ENCODE results near the gene NOTUM. TPM values are rescaled to one million over a fixed set of nuclear protein-coding genes. Genes with fewer than 3 reads are reported as not detected.

The NOTUM gene
- total RNA-seq, 2 experiments from 2014 or later = 0.88 to 4.4 TPM

GRCh38 chr17:81948635-81949378 lies 12.2 kb downstream of the NOTUM start:
- intact Hi-C loops (cut with micrococcal nuclease; ENCODE audit: unreplicated experiment) = no loop called here
- Histone ChIP-seq H2AFZ (ENCODE audit: low read length) (no peak overlapping the region), H3K4me3 (ENCODE audit: low read depth, low read length, poor library complexity, severe bottlenecking) (no peak overlapping the region), H3K4me1 (ENCODE audit: insufficient read depth, low read length, poor library complexity, severe bottlenecking) (peaks cover 12% of the 10 kb centered on the region), H3K27ac (ENCODE audit: low read depth, low read length, poor library complexity, severe bottlenecking) (no peak overlapping the region), H3K9me2 (ENCODE audit: insufficient read depth, low read length) (no peaks in the 10 kb centered on the region), H3K36me3 (ENCODE audit: insufficient read depth, low read length) (no peaks in the 10 kb centered on the region), H3K4me2 (ENCODE audit: low read length) (no peak overlapping the region), H4K20me1 (ENCODE audit: insufficient read depth, low read length) (no peaks in the 10 kb centered on the region), H3K9me3 (ENCODE audit: low read length) (no peaks in the 10 kb centered on the region), H3K79me2 (ENCODE audit: insufficient read depth, low read depth, low read length) (no peaks in the 10 kb centered on the region)
- TF ChIP-seq EZH2phosphoT487 (IDR thresholded peaks at IDR 0.05; ENCODE audit: borderline replicate concordance, low read depth, low read length) = no peak
- TF ChIP-seq, protein P1, sequence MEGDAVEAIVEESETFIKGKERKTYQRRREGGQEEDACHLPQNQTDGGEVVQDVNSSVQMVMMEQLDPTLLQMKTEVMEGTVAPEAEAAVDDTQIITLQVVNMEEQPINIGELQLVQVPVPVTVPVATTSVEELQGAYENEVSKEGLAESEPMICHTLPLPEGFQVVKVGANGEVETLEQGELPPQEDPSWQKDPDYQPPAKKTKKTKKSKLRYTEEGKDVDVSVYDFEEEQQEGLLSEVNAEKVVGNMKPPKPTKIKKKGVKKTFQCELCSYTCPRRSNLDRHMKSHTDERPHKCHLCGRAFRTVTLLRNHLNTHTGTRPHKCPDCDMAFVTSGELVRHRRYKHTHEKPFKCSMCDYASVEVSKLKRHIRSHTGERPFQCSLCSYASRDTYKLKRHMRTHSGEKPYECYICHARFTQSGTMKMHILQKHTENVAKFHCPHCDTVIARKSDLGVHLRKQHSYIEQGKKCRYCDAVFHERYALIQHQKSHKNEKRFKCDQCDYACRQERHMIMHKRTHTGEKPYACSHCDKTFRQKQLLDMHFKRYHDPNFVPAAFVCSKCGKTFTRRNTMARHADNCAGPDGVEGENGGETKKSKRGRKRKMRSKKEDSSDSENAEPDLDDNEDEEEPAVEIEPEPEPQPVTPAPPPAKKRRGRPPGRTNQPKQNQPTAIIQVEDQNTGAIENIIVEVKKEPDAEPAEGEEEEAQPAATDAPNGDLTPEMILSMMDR (conservative IDR thresholded peaks at IDR 0.05; ENCODE audit: low read length) = no peak
- no TSS peak for BruUV-seq (replicated peaks)
- CTCF ChIA-PET (ENCODE audit: unreplicated experiment) = no interaction called here
- DNase-seq (ENCODE audit: low spot score) = no peak
- POLR2A ChIA-PET = interaction anchor here (0.9 kb wide), 1 partner anchor 54 kb away, joined by 3 read pairs; no protein-coding TSS in a partner anchor

DNA sequence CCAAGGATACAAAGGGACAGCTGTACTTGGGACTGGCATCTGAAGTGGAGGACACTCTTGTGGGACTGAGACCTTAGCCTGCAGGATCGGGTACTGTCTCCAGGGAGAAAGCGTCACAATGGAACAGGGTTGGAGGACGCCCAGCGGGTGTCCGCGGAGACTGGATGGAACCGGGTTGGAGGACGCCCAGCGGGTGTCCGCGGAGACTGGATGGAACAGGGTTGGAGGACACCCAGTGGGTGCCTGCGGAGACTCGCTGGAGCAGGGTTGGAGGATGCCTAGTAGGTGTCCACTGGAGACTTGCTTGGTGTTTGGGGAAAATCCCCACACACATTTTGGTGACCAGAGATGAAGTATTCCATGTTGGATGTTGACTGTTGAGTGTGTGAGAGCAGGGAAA lies 13.8 kb downstream of the NOTUM start, which contains the start of gene MYADML2:
Gene MYADML2 (minus strand): TSS at position 45 of the 400 bp plus-strand sequence. CDS start 5,492 bp downstream, outside the sequence.
- Histone ChIP-seq H3K9me3 (ENCODE audit: low read length) (no peaks in the 10 kb centered on the region), H3K9me2 (ENCODE audit: insufficient read depth, low read length) (no peaks in the 10 kb centered on the region), H2AFZ (ENCODE audit: low read length) (no peak within 1 kb of the TSS), H3K27ac (ENCODE audit: low read depth, low read length, poor library complexity, severe bottlenecking) (no peak within 1 kb of the TSS), H3K4me1 (ENCODE audit: insufficient read depth, low read length, poor library complexity, severe bottlenecking) (peaks cover 15% of the 10 kb centered on the region), H4K20me1 (ENCODE audit: insufficient read depth, low read length) (no peaks in the 10 kb centered on the region), H3K4me3 (ENCODE audit: low read depth, low read length, poor library complexity, severe bottlenecking) (no peak within 1 kb of the TSS), H3K4me2 (ENCODE audit: low read length) (no peak within 1 kb of the TSS), H3K79me2 (ENCODE audit: insufficient read depth, low read depth, low read length) (no peaks in the 10 kb centered on the region), H3K36me3 (ENCODE audit: insufficient read depth, low read length) (no peaks in the 10 kb centered on the region)
- TF ChIP-seq, protein P1 (conservative IDR thresholded peaks at IDR 0.05; ENCODE audit: low read length) = no peak
- no peak for TF ChIP-seq EZH2phosphoT487 (IDR thresholded peaks at IDR 0.05; ENCODE audit: borderline replicate concordance, low read depth, low read length)
- intact Hi-C loops (cut with micrococcal nuclease; ENCODE audit: unreplicated experiment) = no loop called here
- ChIA-PET CTCF (ENCODE audit: unreplicated experiment) (no interaction called here), POLR2A (no interaction called here)
- BruUV-seq (replicated peaks) = no TSS peak
- DNase-seq (ENCODE audit: low spot score) = no peak

DNA sequence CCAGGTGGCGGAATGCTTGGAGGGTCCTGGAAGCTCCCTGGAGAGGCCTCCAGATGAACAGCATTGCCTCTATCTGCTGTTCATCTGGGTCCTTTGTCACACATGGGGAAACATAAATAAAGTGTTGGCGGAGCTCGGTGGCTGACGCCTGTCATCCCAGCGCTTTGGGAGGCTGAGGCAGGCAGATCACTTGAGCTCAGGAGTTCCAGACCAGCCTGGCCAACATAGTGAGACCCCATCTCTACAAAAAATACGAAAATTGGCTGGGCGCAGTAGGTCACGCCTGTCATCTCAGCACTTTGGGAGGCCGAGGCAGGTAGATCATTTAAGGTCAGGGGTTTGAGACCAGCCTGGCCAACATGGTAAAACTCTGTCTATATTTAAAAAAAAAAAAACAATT lies 16.1 kb downstream of the NOTUM start:
- intact Hi-C loops (cut with micrococcal nuclease; ENCODE audit: unreplicated experiment) = no loop called here
- H4K20me1 ChIP-seq (ENCODE audit: insufficient read depth, low read length) = no peaks in the 10 kb centered on the region
- H2AFZ ChIP-seq (ENCODE audit: low read length) = no peak overlapping the region
- H3K4me3 ChIP-seq (ENCODE audit: low read depth, low read length, poor library complexity, severe bottlenecking) = no peak overlapping the region
- H3K79me2 ChIP-seq (ENCODE audit: insufficient read depth, low read depth, low read length) = no peaks in the 10 kb centered on the region
- no peak overlapping the region for H3K27ac ChIP-seq (ENCODE audit: low read depth, low read length, poor library complexity, severe bottlenecking)
- ChIA-PET POLR2A (interaction anchor here (1.1 kb wide), 1 partner anchor 68 kb away, joined by 3 read pairs; no protein-coding TSS in a partner anchor), CTCF (ENCODE audit: unreplicated experiment) (no interaction called here)
- H3K9me2 ChIP-seq (ENCODE audit: insufficient read depth, low read length) = no peaks in the 10 kb centered on the region
- no peak overlapping the region for H3K4me2 ChIP-seq (ENCODE audit: low read length)
- peaks cover 23% of the 10 kb centered on the region for H3K4me1 ChIP-seq (ENCODE audit: insufficient read depth, low read length, poor library complexity, severe bottlenecking)
- no TSS peak for BruUV-seq (replicated peaks)
- no peaks in the 10 kb centered on the region for H3K36me3 ChIP-seq (ENCODE audit: insufficient read depth, low read length)
- TF ChIP-seq, protein P1 (conservative IDR thresholded peaks at IDR 0.05; ENCODE audit: low read length) = no peak
- TF ChIP-seq EZH2phosphoT487 (IDR thresholded peaks at IDR 0.05; ENCODE audit: borderline replicate concordance, low read depth, low read length) = no peak
- DNase-seq (ENCODE audit: low spot score) = no peak
- H3K9me3 ChIP-seq (ENCODE audit: low read length) = no peaks in the 10 kb centered on the region
